Osteocyte (in vitro differentiated cells): Measurements from ENCODE around the gene UNC80. TPM values are rescaled to one million over a fixed set of nuclear protein-coding genes. Genes with fewer than 3 reads are reported as not detected.

Source experiments
- DNase-seq: peaks from one replicate; pipeline ENCODE4 v3.0.0; 2021; ENCODE audit warnings: mixed read lengths; ENCODE audit not compliant: unreplicated experiment; ENCODE audit errors: extremely low spot score
- H3K27ac Mint-ChIP-seq: one replicate; pipeline ENCODE4 v1.8.0; 2021; ENCODE audit warnings: mild to moderate bottlenecking, mixed read lengths; ENCODE audit not compliant: unreplicated experiment
- H3K27me3 Mint-ChIP-seq: one replicate; pipeline ENCODE4 v1.8.0; 2021; ENCODE audit warnings: mixed read lengths; ENCODE audit not compliant: unreplicated experiment
- H3K36me3 Mint-ChIP-seq: one replicate; pipeline ENCODE4 v1.8.0; 2021; ENCODE audit warnings: mixed read lengths; ENCODE audit not compliant: unreplicated experiment
- H3K4me1 Mint-ChIP-seq: one replicate; pipeline ENCODE4 v1.8.0; 2021; ENCODE audit warnings: mixed read lengths; ENCODE audit not compliant: unreplicated experiment
- H3K4me3 Mint-ChIP-seq: one replicate; pipeline ENCODE4 v1.8.0; 2021; ENCODE audit warnings: mild to moderate bottlenecking, moderate library complexity, mixed read lengths; ENCODE audit not compliant: unreplicated experiment
- H3K9me3 Mint-ChIP-seq: one replicate; pipeline ENCODE4 v1.8.0; 2021; ENCODE audit warnings: mixed read lengths; ENCODE audit not compliant: unreplicated experiment
- CTCF ChIP-seq: fragments of 200-600 bp; sonication (generic); IDR thresholded peaks from 2 replicates; pipeline ENCODE4 v1.5.0; 2021; ENCODE audit warnings: antibody characterized with exemption, mild to moderate bottlenecking, moderate library complexity
- total RNA-seq: library from RNA; stranded (reverse); gene quantifications from 2 replicates; pipeline ENCODE4 v1.2.1, GENCODE V29; 2021

UNC80 gene
- total RNA-seq, 1 donor from 2014 or later, result not detected

DNA sequence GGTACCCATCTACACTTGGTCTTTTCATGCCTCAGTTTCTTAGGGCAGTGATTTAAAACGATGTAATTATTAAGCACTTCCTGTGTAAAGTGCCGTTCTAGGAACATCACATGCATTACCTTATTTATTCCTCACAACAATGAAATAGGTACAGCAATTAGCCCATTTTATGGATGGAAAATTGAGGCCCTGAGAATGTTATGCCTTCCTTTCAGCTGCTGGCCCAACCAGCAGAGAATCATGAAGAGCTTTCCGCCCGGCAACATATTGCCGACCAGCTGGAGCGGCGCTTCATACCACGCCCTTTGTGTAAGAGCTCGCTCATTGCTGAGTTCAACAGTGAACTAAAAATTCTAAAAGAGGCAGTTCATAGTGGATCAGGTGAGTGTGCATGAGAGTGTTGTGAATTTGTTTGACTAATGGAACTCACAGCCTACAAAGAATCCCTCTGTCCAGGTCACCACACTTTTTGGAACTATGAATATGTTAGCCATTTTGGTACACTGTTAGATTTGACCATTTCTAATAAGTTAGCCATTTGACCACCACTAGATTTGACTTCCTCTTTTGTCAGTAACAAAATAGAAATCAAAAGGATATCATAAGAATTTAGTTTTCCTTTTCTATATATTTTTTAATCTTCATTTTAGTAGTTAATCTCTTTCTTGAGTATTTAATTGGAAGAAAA is 205.2 kb downstream of the UNC80 start:
- Mint-ChIP-seq H3K4me1 (peaks cover 9% of the 10 kb centered on the region), H3K27me3 (peaks cover 18% of the 10 kb centered on the region), H3K9me3 (no peaks in the 10 kb centered on the region), H3K27ac (no peak overlapping the region), H3K4me3 (no peak overlapping the region), H3K36me3 (no peaks in the 10 kb centered on the region)
- DNase-seq, result no peak
- no peak for TF ChIP-seq CTCF

- H3K9me3 Mint-ChIP-seq, result no peaks in the 10 kb centered on the region
- H3K4me1 Mint-ChIP-seq, result peaks cover 13% of the 10 kb centered on the region
- no peaks in the 10 kb centered on the region for H3K36me3 Mint-ChIP-seq
- no peak overlapping the region for H3K27ac Mint-ChIP-seq
- TF ChIP-seq CTCF, result peak; percentile 67
- no peak for DNase-seq
- no peak overlapping the region for H3K4me3 Mint-ChIP-seq
- H3K27me3 Mint-ChIP-seq, result peaks cover 16% of the 10 kb centered on the region
These were observed 206.0 kb downstream of the UNC80 start for GRCh38 chr2:209977386-209978239.

GRCh38 chr2:209984291-209984690 is 212.7 kb downstream of the UNC80 start:
- H3K4me1 Mint-ChIP-seq, result peaks cover 13% of the 10 kb centered on the region

DNA sequence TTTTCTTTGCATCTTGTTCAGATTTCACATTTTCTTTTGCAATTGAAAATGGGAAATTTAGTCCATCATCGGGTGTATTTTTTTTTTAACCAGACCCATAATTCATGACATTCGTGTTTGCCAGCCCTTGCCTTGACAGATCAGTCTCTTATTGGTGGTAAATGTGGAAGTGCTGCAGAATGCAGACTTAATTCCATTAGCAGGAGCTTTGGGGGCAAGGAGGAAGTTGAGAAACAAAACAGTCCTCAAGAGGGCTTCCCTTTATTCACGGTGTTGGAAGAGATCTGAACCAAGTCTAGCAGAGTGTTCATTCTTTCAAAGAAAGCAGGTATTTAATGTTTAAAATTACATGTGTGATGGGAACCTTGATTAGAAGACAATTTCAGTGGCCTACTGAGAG is 214.2 kb downstream of the UNC80 start:
- Mint-ChIP-seq H3K27me3 (peaks cover 40% of the 10 kb centered on the region), H3K27ac (no peak overlapping the region), H3K9me3 (no peaks in the 10 kb centered on the region), H3K4me3 (no peak overlapping the region), H3K36me3 (no peaks in the 10 kb centered on the region), H3K4me1 (peaks cover 9% of the 10 kb centered on the region)
- TF ChIP-seq CTCF, result no peak
- no peak for DNase-seq

More at GRCh38 chr2:209984291-209984690, 212.7 kb downstream of the UNC80 start:
- Mint-ChIP-seq H3K9me3 (no peaks in the 10 kb centered on the region), H3K36me3 (no peaks in the 10 kb centered on the region), H3K27ac (no peak overlapping the region), H3K4me3 (no peak overlapping the region), H3K27me3 (peaks cover 29% of the 10 kb centered on the region)
- TF ChIP-seq CTCF, result no peak
- DNase-seq, result no peak

DNA sequence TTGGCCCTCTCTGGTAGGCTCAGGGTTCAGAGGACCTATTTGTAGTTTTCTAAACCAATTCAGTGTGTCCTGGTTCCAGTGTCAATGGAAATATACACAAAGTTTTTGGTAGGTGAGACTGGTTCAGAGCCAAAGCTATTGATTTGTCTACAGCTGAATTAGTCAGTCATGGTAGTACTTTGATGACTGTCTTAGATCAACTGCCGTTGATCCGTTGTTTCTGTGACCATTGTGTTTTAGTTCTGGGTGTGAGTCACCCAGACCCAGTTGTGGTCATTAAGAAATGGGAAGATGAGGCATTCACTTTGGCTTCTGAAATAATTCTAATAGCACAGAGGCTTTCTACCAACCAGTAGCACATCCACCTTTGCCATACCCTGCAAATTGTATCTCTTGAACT is 214.8 kb downstream of the UNC80 start:
- peaks cover 9% of the 10 kb centered on the region for H3K4me1 Mint-ChIP-seq
- H3K9me3 Mint-ChIP-seq, result no peaks in the 10 kb centered on the region
- H3K4me3 Mint-ChIP-seq, result no peak overlapping the region
- no peaks in the 10 kb centered on the region for H3K36me3 Mint-ChIP-seq
- no peak overlapping the region for H3K27ac Mint-ChIP-seq
- TF ChIP-seq CTCF, result no peak
- DNase-seq, result no peak
- peaks cover 44% of the 10 kb centered on the region for H3K27me3 Mint-ChIP-seq
